ENCODE measurements around the gene SSC5D. TPM values are rescaled to one million over a fixed set of nuclear protein-coding genes. Genes with fewer than 3 reads are reported as not detected.

The SSC5D gene
- total RNA-seq, 2 donors from 2014 or later: 2.2 to 7.4 TPM

DNA sequence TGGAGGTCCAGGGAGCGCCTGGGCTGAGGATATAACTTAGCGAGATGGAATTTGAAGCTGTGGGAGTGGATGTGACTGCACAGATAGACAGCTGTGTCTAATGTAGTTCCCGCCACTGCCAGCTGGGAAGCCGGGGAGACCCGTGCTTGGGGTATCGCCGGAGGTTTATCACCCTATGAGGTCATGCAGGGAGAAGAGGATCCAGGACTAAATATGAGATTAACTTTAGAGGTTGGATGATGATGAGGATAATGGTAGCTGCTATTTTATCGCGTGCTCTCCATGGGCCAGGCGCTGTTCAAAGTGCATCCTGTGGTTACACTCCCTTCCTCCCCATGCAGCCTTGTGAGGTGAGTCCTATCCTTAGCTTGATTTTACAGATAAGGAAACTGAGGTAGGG, 19.9 kb downstream of the SSC5D start:
- no peaks in the 10 kb centered on the region for H3K36me3 ChIP-seq
- TF ChIP-seq CTCF (IDR thresholded peaks at IDR 0.05): no peak
- intact Hi-C loops (cut with DNase I): no loop called here
- H3K9me3 ChIP-seq: no peaks in the 10 kb centered on the region
- DNase-seq: no peak
- no peaks in the 10 kb centered on the region for H3K4me1 ChIP-seq
- no peak overlapping the region for H3K27ac ChIP-seq
- no peaks in the 10 kb centered on the region for H3K27me3 ChIP-seq
- no peak overlapping the region for H3K4me3 ChIP-seq
- H3K9ac ChIP-seq (ENCODE audit: low read depth in 2 of 2, low read length in 2 of 2): no peak overlapping the region

DNA sequence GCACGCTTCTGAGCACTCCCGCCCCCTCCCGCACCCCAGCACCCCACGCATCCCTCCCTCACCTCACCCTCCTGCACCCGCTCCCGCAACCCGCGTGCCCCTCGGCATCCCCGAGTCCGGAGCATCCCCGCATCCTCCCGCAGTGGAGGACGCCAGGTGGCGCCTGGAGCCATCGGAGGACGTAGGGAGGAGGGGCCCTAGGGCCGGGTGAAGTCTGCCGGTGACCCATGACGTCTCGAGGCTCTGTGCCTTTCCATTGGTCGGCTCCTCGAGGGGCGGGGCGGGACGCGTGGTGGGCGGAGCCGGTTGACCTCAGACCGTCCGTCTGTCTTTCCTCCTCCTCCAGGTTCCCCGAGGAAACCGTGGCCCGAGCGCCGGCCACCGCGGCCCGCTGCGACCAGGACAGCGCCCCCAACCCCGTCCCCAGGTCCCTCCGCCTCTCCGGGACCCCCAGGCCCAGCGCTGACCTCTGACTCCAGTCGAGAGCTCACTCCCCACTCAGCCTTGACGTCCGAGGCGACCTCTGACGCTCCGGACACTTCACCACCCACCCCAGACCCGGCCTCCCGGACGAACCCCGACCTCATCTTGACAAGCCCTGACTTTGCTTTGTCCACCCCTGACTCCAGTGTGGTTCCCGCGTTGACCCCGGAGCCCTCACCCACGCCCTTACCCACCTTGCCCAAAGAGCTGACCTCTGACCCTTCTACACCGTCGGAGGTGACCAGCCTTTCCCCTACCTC, 28.8 kb downstream of the SSC5D start:
- intact Hi-C loops (cut with DNase I): loop anchor here (2.0 to 5.0 kb wide), 2 partner anchors 90 to 114 kb away; partner anchors contain the start of gene ZNF865

GRCh38 chr19:55519451-55520311, 31.4 kb downstream of the SSC5D start:
- no peaks in the 10 kb centered on the region for H3K27me3 ChIP-seq
- intact Hi-C loops (cut with DNase I): loop anchor here (5.0 kb wide), 1 partner anchor 88 kb away; the partner anchor contains the start of gene ZNF865
- H3K4me1 ChIP-seq: no peaks in the 10 kb centered on the region
- no peak overlapping the region for H3K9ac ChIP-seq (ENCODE audit: low read depth in 2 of 2, low read length in 2 of 2)
- H3K27ac ChIP-seq: no peak overlapping the region
- H3K36me3 ChIP-seq: no peaks in the 10 kb centered on the region
- H3K9me3 ChIP-seq: no peaks in the 10 kb centered on the region
- DNase-seq: no peak
- no peak overlapping the region for H3K4me3 ChIP-seq
- TF ChIP-seq CTCF (IDR thresholded peaks at IDR 0.05): no peak

More for the DNA sequence above, 28.8 kb downstream of the SSC5D start:
- Histone ChIP-seq H3K27me3 (no peaks in the 10 kb centered on the region), H3K9me3 (no peaks in the 10 kb centered on the region), H3K4me3 (peak overlapping the region; percentile 37), H3K27ac (peak overlapping the region; percentile 36), H3K4me1 (no peaks in the 10 kb centered on the region), H3K36me3 (no peaks in the 10 kb centered on the region), H3K9ac (ENCODE audit: low read depth in 2 of 2, low read length in 2 of 2) (peak overlapping the region; percentile 80 to 89)
- peak; percentile 64 for TF ChIP-seq CTCF (IDR thresholded peaks at IDR 0.05)
- DNase-seq: peak; percentile 96

- intact Hi-C loops (cut with DNase I): no loop called here
- Histone ChIP-seq H3K9ac (ENCODE audit: low read depth in 2 of 2, low read length in 2 of 2) (no peak overlapping the region), H3K27ac (no peak overlapping the region), H3K27me3 (no peaks in the 10 kb centered on the region), H3K9me3 (no peaks in the 10 kb centered on the region), H3K36me3 (no peaks in the 10 kb centered on the region), H3K4me3 (no peak overlapping the region), H3K4me1 (no peaks in the 10 kb centered on the region)
- DNase-seq: no peak
- no peak for TF ChIP-seq CTCF (IDR thresholded peaks at IDR 0.05)
Measured at GRCh38 chr19:55520691-55521292, 32.6 kb downstream of the SSC5D start.
